HG03103 (cell line): ENCODE measurements around the gene LGR4.
A peak's percentile ranks its signal among the peaks of the same experiment; 100 is the strongest.
"Not testable (repeated sequence)": the region's sequence is repeated elsewhere in the genome, so short reads cannot be mapped to it uniquely, and the experiment has no call there.

Experiments
- ATAC-seq: cut with Tn5 transposase; IDR thresholded peaks from one replicate; pipeline ENCODE4 v1.9.1; 2021; ENCODE audit warnings: low read depth; ENCODE audit not compliant: unreplicated experiment

Gene LGR4

DNA sequence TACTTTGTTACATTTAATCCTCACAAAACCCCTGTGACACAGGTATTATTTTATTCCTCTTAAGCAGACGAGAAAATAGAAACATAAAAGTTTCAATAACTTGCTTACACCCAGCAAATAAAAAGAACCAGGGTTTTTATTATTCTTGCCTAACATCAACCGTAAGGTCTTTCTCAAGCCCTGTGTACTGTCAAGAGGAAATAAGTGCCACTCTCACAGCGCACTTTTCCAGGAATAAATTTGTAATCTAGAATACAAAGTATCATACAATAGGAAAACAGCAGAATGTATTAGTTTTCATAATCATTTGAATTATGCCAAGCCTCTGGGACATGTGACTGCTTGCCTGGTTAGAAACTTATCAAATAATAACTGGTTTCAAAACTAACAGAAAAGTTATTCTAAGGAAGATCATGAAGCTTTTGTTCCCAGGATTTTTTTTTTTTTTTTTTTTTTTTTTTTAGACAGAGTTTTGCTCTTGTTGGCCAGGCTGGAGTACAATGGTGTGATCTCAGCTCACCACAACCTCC lies 117.0 kb downstream of the LGR4 start:
- no peak for ATAC-seq

DNA sequence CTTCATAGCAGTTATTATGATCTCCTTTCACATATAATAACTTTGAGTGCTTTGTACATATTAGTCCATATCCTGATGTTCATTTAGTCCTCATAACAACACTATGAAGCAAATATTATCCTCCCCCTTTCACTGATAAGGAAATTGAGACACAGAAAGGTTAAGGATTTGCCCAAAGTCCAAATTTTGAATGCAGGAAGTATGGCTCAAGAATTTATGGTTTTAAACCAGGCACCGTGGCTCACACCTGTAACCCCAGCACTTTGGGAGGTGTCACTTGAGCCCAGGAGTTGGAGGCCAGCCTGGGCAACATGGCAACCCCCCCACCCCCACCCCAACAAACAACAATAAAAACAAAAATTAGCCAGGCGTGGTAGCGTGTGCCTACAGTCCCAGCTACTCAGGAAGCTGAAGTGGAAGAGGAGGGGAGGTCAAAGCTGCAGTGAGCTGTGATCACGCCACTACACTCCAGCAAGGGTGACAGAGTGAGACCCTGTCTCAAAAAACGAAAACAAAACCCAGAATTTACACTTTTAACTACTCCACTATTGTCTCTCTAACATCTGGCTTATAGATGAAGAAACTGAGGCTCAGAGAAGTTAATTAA lies 118.1 kb downstream of the LGR4 start:
- peak; percentile 54 for ATAC-seq

DNA sequence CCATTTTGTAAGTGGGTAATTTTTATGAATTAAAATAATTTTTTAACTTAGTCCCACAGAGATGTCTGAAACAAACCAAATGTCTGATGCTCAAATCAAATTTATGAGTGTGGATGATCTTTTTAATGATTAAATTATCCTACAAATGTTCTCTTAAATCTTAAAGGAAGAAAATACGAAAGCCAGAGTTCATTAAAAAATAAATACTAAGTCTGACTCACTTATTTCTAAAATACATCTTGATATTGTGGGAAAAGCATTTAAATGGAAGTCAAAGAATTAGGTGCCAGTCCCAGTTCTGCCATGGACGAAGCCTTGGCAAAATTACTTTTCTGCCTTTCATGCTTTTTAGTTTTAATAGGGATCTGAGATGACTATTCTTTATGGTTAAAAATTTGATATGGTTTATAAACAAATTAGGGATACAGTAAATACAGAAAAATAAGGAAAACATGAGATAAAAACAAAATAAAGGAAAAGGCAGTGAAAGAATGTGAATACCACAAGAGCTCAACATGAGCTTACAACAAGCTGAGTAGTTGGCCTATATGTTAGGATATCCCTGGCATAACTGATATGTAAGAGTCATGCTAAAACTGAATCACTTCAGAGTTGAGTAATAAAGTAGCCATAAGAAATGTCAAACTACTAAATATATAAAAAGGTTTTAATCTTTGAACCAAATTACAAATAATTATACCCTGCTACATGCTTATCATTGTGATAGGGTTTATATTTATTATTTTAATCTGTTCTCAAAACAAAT lies 118.8 kb downstream of the LGR4 start:
- peak; percentile 28 for ATAC-seq

DNA sequence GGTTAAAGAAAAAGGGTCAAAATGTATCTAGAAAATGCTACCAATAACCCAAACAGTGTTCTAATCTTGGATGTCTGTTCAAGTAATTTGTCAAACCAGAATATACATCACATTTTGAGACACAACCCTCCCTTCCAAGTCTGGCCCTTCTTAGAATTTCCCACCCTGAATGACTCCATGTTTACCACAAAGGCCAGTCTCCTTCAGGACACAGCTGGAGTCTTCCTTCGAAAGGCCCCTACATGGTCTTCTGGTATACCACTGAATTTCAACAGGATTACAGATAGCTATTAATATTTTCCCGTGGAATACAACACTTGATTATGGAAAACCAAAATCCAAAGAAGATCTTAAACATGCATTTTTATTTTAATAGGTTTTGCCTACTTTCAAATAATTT lies 119.8 kb downstream of the LGR4 start:
- no peak for ATAC-seq

DNA sequence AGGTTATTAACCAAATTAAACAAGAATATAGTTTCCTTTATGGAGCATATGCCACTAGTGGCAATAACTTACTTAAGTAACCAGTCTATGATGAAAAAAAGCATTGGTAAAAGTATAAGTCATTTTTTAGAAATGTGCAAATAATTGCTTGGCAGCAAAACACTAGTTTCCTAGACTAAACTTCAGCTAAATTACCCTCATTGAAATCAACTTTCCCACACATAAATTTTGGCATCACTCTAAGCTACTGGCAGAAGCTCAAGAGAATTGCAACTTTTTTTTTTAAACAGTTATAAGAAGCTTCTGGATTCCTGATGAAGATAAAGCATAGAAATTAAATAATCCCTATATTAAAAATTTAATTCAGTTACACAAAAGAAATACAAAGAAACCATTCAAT lies 122.1 kb downstream of the LGR4 start:
- no peak for ATAC-seq

DNA sequence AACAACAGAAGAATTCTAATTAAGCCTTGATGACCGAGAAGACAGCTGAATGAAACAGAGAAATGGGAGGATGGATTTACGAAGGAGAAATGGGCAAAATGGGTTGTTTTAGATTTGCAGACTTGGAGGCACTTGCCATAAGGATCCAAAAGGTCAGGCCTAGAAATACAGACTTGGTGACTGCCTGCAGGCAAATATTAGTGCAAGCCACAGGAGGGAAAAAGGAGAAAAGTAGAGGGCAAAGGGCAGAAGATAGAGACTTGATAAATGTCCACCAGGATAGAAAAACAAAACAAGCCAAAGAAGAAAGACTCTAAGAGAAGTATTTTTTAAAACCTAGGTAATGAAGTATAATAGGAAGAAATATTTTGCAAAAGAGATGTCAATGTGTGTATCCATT lies 122.7 kb downstream of the LGR4 start:
- no peak for ATAC-seq

DNA sequence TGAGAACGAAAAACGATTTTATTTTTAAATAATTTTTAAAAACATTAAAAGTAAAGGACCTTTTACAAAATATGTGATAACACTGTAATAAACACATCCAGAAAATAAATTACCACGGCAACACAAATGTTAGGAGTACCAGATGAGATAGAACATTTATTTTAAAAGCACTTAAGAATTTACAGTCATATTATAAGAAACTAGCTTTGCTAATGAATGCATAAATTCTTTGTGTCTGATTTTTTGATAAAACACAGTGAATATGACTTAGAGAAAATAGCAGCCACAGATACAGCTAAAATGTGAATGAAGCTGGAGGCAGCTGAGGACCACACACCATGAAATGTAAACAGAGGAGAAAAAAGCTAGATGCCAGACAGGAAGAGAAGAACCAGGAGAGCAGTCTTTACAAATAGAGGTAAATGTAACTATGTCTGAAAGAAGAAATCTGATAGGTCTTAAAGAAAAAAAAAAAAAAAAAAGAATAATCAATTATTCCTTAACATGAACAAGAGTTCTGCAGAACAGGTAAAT lies 124.2 kb downstream of the LGR4 start:
- no peak for ATAC-seq

DNA sequence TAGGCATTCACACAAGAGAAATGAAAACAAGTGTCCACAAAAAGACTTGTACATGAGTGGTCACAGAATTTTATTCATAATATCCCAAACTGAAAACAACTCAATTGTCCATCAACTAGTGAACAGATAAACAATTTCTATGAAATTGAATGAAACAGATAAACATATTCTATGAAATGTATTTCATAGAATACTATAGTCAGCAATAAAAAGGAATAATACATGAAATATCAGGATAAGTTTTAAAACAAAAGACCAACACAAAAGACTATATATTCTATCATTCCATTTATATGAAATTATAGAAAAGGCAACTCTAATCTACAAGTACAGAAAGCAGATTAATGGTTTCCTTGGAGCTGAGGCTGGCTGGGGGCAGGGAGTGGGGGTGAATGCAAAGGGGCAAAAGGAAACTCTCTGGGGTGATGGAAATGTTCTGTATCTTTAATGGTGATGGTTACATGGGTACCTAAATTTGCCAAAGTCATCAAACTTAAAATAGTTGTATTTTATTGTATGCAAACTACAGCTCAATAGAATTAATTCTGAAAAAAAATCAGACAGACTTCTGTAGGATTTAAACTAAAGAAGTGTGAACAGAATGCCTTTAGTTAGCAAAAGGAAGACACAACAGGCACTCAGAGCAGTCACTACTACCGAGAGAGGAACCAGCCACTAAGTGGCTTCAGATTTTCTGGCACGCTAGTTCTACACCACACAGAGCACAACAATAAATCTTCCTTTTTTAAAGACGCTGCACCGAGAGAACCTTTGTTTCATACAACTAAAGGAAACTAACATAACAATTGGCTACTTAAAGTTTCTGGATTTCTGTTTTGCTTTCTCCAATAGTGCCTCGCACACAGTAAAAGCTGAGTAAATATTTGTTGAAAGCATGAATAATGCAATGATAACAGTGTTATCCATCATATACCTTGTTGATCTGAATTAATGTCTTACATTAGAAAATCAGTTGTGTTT lies 124.9 kb downstream of the LGR4 start:
- ATAC-seq, result no peak

DNA sequence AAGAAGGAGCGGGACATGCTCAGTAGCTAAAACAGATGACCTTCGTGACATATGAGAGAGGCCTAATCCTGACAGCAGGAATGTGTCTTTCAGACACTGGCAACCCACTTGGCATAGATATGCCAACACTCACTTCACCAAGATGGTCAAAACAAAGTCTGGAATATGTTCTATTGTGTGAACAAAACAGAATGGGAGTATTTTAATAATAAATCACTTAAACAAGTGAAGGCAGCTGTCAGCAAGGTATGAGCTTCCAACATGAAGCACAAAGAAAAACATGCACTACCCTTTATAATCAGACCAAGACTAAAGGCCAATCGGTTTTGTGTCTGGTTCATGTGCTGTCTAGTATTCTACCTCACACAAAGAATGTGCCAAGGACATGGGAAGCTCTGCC lies 132.6 kb downstream of the LGR4 start:
- no peak for ATAC-seq

DNA sequence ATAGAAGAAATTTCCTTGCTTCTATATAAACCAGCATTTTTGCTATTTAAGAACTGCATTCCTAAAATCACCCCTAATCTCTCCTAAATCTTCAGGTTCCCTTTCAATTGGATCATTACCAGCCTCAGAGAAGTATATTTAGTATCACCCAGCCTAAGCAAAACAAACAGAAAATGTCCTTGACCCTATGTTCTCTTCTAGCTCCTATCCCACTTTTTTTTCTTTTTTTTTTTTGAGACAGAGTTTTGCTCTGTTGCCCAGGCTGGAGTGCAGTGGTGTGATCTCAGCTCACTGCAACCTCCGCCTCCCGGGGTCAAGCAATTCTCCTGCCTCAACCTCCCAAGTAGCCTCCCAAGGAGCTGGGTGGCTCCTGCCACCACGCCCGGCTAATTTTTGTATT lies 137.8 kb downstream of the LGR4 start:
- not testable (repeated sequence) for ATAC-seq

DNA sequence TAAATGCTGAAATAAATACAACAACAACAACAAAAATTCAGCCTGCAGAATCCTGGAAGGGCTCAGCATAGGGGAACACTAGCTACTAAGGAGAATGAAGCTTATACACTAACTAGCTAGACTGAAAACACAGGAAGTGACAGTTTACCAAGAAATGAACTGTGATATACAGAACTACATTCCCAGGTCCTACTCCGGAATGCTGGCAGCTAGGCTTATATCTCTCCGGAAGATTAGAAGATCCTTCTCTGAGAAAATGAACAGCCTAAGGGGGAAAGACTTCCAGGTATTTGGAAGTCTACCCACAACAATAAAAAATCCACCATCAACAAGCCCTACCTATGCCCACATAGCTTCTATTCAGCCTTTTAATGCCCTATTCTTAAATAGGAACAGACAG lies 140.6 kb downstream of the LGR4 start:
- no peak for ATAC-seq

DNA sequence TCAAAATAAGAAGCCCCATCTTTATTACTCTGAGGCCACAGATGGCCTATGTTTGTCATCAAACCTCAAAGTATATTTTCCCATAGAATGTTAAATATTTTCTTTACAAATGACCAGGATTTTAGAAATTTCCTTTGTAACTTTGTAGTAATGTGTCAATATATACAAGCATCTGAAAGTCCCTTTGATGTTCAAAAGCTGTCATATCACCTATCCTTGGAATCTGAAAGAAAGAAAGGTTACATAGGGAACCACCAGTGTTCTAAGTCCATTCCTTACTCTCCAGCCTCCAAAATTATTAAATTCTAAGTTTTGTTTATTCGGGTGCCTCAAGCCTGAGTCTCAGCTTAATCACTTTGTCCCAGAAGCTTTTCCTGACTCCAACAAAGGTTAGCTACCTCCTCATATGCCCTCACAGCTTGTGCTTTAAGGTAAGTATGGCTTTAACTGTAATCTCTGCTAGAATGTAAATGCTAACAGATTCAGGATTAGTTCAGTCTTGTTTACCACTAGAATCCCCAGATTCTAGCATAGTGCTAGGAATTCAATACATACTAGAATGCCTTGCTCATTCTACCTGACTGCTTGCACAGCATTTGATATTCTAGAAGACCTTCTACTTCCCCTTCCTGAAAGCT lies 141.8 kb downstream of the LGR4 start:
- no peak for ATAC-seq

DNA sequence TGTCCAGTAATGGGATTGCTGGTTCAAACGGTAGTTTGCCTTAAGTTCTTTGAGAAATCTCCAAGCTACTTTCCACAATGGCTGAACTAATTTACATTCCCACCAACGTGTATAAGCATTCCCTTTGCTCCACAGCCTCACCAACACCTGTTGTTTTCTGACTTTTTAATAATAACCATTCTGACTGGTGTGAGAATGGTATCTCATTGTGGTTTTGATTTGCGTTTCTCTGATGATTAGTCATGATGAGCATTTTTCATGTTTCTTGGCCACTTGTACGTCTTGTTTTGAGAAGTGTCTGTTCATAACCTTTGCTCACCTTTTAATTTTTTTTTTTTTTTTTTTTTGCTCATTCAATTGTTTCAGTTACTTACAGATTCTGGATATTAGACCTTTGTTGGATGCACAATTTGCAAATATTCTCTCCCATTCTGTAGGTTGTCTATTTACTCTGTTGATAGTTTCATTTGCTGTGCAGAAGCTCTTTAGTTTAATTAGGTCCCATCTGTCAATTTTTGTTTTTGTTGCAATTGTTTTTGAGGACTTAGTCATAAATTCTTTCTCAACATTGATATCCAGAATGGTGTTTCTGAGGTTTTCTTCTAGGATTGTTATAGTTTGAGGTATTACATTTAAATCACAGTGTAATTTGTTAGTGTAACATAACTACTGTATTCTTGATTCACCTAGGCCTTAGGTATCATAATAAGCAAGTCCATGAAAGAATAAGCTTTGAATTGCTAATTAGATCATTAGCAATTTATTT lies 142.5 kb downstream of the LGR4 start:
- no peak for ATAC-seq

DNA sequence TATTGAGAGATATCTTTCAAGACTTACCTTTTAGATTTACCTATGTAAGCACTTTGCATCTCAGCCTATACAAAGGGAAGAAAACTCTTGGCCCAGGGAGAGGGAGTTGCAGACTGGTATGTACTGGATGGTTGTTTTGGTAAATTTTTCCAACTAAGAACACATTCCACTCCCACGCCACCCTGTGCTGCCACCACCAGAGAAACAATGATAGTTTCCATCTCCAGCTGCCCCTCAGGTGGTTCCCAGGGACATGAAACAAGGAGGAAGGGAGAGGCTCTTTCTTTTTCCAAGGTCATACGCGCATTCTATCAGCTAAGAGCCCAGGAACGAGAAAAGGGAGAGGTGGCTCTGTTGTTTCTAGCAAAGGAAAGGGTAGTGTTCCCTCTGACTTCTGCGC lies 144.0 kb downstream of the LGR4 start:
- no peak for ATAC-seq

DNA sequence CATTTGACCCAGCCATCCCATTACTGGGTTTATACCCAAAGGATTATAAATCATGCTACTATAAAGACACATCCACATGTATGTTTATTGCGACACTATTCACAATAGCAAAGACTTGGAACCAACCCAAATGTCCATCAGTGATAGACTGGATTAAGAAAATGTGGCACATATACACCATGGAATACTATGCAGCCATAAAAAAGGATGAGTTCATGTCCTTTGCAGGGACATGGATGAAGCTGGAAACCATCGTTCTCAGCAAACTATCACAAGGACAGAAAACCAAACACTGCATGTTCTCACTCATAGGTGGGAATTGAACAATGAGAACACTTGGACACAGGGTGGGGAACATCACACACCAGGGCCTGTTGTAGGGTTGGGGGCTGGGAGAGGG lies 145.5 kb downstream of the LGR4 start:
- ATAC-seq, result not testable (repeated sequence)

DNA sequence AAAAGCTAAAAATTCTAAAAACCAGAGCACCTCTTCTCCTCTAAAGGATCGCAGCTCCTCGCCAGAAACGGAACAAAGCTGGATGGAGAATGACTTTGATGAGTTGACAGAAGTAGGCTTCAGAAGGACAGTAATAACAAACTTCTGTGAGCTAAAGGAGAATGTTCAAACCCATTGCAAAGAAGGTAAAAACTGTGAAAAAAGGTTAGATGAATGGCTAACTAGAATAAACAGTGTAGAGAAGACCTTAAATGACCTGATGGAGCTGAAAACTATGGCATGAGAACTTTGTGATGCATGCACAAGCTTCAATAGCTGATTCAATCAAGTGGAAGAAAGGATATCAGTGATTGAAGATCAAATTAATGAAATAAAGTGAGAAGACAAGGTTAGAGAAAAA lies 150.4 kb downstream of the LGR4 start:
- ATAC-seq, result not testable (repeated sequence)

DNA sequence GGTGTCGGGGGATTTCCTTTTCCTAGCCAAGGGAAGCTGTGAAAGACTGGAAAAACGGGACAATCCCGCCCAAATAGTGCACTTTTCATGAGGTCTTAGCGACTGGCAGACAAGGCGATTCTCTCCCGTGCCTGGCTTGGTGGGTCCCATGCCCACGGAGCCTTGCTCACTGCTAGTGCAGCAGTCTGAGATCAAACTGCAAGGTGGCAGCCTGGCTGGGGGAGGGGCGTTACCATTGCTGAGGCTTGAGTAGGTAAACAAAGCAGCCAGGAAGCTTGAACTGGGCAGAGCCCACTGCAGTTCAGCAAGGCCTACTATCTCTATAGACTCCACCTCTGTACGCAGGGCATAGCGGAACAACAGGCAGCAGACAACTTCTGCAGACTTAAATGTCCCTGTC lies 151.2 kb downstream of the LGR4 start:
- not testable (repeated sequence) for ATAC-seq

DNA sequence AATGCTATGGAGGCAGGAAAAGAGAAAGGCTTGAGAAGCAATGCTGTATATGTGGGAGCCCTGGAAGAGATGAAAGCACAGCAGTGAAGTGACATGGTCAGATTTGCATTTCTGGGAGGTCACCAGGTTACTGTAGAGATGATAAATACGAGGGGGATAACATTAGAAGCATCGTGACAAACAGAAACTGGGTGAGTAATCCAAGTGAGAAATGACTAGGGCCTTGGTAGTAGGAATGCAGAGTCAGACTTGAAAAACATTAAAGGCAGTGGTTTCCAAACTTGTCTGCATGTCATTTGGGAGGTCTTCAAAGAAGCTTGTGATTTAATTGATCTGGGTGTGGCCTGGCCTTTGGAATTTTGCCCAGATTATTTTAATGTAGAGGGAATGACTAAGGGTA lies 153.5 kb downstream of the LGR4 start:
- peak; percentile 99 for ATAC-seq

DNA sequence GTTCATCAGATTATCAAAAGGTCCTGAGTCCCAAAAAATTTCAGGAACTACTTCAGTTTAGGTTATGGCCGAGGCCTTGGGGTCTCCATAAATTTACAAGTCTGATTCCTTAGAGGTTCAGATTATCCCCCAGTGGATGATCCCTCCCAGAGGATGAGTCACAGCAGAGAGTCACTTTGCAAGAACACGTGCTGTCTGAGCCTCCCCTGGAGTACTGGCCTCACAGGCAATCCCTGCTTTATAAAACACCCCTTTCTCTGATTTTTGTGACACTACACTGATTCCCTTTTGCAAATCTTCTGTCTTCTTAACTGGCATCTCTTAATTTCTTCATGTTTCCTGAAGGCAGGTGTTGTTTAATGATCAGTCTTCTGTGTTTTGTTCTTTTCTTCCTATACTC lies 154.8 kb downstream of the LGR4 start:
- no peak for ATAC-seq
